CD4-positive, alpha-beta memory T cell (primary cell): Measurements from ENCODE around the gene DPF3. TPM values are rescaled to one million over a fixed set of nuclear protein-coding genes. Genes with fewer than 3 reads are reported as not detected.

Experiments used
- CTCF ChIA-PET: fragments of 350-600 bp; sonication (Branson Sonifier 250); formaldehyde crosslinking; loops from one replicate; lab custom pipeline; 2021; ENCODE audit warnings: inconsistent platforms; ENCODE audit not compliant: partially characterized antibody; lab: Charles Lee
- POLR2A ChIA-PET: fragments of 350-600 bp; sonication (Branson Sonifier 250); formaldehyde crosslinking; loops from one replicate; lab custom pipeline; 2021; ENCODE audit not compliant: partially characterized antibody; lab: Charles Lee
- DNase-seq, 5 donors: peaks; one replicate each; pipeline versions ENCODE4 v3.0.0 to v3.0.0-alpha.2; 2020 to 2022; ENCODE audit warnings: mixed read lengths in 1 of 5
- H3K27ac ChIP-seq: one replicate; pipeline ENCODE4 v1.7.0; 2013; ENCODE audit warnings: low read depth, low read length
- H3K27me3 ChIP-seq: 2 replicates; pipeline ENCODE4 v1.7.0; 2013; ENCODE audit warnings: mild to moderate bottlenecking, low read length, moderate library complexity; ENCODE audit not compliant: insufficient read depth
- H3K36me3 ChIP-seq: 2 replicates; pipeline ENCODE4 v1.7.0; 2013; ENCODE audit warnings: mild to moderate bottlenecking, low read length, moderate library complexity; ENCODE audit not compliant: insufficient read depth
- H3K4me1 ChIP-seq: 2 replicates; pipeline ENCODE4 v1.7.0; 2013; ENCODE audit warnings: mild to moderate bottlenecking, low read length, moderate library complexity; ENCODE audit not compliant: insufficient read depth
- H3K4me3 ChIP-seq, 2 donors: one replicate each; pipeline ENCODE4 v1.7.0; 2013; ENCODE audit warnings: low read length in 2 of 2, mild to moderate bottlenecking in 1 of 2
- H3K9me3 ChIP-seq, 2 donors: one replicate each; pipeline ENCODE4 v1.7.0; 2013; ENCODE audit warnings: low read length in 2 of 2, control low read depth in 1 of 2; ENCODE audit not compliant: control insufficient read depth in 1 of 2
- H3K27ac Mint-ChIP-seq, 7 donors: one replicate each; pipeline ENCODE4 v1.8.0; 2020 to 2021; ENCODE audit warnings: mixed read lengths in 7 of 7, mild to moderate bottlenecking in 6 of 7, inconsistent platforms in 3 of 7, moderate library complexity in 3 of 7
- H3K27me3 Mint-ChIP-seq, 2 donors: one replicate each; pipeline ENCODE4 v1.8.0; 2020 to 2021; ENCODE audit warnings: mixed read lengths in 2 of 2
- H3K36me3 Mint-ChIP-seq, 2 donors: one replicate each; pipeline ENCODE4 v1.8.0; 2020 to 2021; ENCODE audit warnings: mixed read lengths in 2 of 2, inconsistent platforms in 1 of 2, mild to moderate bottlenecking in 1 of 2
- H3K4me1 Mint-ChIP-seq, 4 donors: one replicate each; pipeline ENCODE4 v1.8.0; 2020 to 2021; ENCODE audit warnings: mixed read lengths in 4 of 4, mild to moderate bottlenecking in 1 of 4
- H3K4me3 Mint-ChIP-seq, 8 donors: one replicate each; pipeline ENCODE4 v1.8.0; 2020 to 2021; ENCODE audit warnings: mixed read lengths in 8 of 8, mild to moderate bottlenecking in 7 of 8, moderate library complexity in 6 of 8, inconsistent platforms in 3 of 8
- H3K9me3 Mint-ChIP-seq, 8 donors: one replicate each; pipeline ENCODE4 v1.8.0; 2020 to 2021; ENCODE audit warnings: mixed read lengths in 8 of 8, mild to moderate bottlenecking in 5 of 8, inconsistent platforms in 3 of 8, moderate library complexity in 1 of 8
- intact Hi-C: fragments of 100-400 bp; cut with micrococcal nuclease; formaldehyde crosslinking; loops from one replicate; pipeline ENCODE4 v1.15.1; 2023
- polyA plus RNA-seq, 2 donors: library from polyadenylated mRNA; unstranded; fragments of 300-500 nt; fragmentation: Illumina TruSeq; gene quantifications; one replicate each; pipeline ENCODE4 v1.2.3, GENCODE V29; 2021
- total RNA-seq, 2 experiments: library from RNA; stranded (reverse); gene quantifications; one replicate each; pipeline ENCODE4 v1.2.3, GENCODE V29; 2021

DPF3 gene
- total and polyA plus RNA-seq, 4 experiments from 2014 or later: 0.25 to 0.35 TPM; not detected in 2

GRCh38 chr14:72883109-72883508 is 10.8 kb downstream of the DPF3 start:
- no peak overlapping the region for H3K27ac Mint-ChIP-seq
- DNase-seq: no peak
- H3K4me1 ChIP-seq: no peaks in the 10 kb centered on the region
- H3K27ac ChIP-seq: no peak overlapping the region
- intact Hi-C loops: no loop called here
- H3K27me3 ChIP-seq: no peaks in the 10 kb centered on the region
- H3K4me3 ChIP-seq: no peak overlapping the region
- CTCF ChIA-PET: no interaction called here
- POLR2A ChIA-PET: no interaction called here
- H3K4me3 Mint-ChIP-seq: no peak overlapping the region
- H3K36me3 ChIP-seq: no peaks in the 10 kb centered on the region
- H3K9me3 Mint-ChIP-seq: peaks cover 0 to 4% (median 0%) of the 10 kb centered on the region in 8 donors
- H3K9me3 ChIP-seq: no peaks in the 10 kb centered on the region
- peaks cover 0 to 4% (median under 1%) of the 10 kb centered on the region in 4 donors for H3K4me1 Mint-ChIP-seq
- peaks cover 0 to 3% of the 10 kb centered on the region in 2 donors for H3K27me3 Mint-ChIP-seq
- H3K36me3 Mint-ChIP-seq: no peaks in the 10 kb centered on the region

- H3K4me1 ChIP-seq: no peaks in the 10 kb centered on the region
- H3K4me1 Mint-ChIP-seq: peaks cover 0 to 4% (median under 1%) of the 10 kb centered on the region in 4 donors
- ChIA-PET POLR2A (no interaction called here), CTCF (interaction anchor here (0.7 kb wide), 1 partner anchor 21 kb away, joined by 4 read pairs; no protein-coding TSS in a partner anchor)
- H3K36me3 Mint-ChIP-seq: no peaks in the 10 kb centered on the region
- no peak overlapping the region for H3K27ac ChIP-seq
- H3K27ac Mint-ChIP-seq: no peak overlapping the region
- H3K4me3 Mint-ChIP-seq: no peak overlapping the region
- intact Hi-C loops: no loop called here
- no peaks in the 10 kb centered on the region for H3K36me3 ChIP-seq
- H3K9me3 Mint-ChIP-seq: peaks cover 0 to 4% (median 0%) of the 10 kb centered on the region in 8 donors
- H3K27me3 Mint-ChIP-seq: peaks cover 0 to 3% of the 10 kb centered on the region in 2 donors
- no peaks in the 10 kb centered on the region for H3K9me3 ChIP-seq
- DNase-seq: no peak
- H3K27me3 ChIP-seq: no peaks in the 10 kb centered on the region
- H3K4me3 ChIP-seq: no peak overlapping the region
Measured at GRCh38 chr14:72882463-72882862, 11.4 kb downstream of the DPF3 start.

GRCh38 chr14:72882047-72882446 is 11.9 kb downstream of the DPF3 start:
- no peaks in the 10 kb centered on the region for H3K36me3 ChIP-seq
- POLR2A ChIA-PET: no interaction called here
- H3K4me1 Mint-ChIP-seq: peaks cover 0 to 4% (median under 1%) of the 10 kb centered on the region in 4 donors
- no peaks in the 10 kb centered on the region for H3K36me3 Mint-ChIP-seq
- CTCF ChIA-PET: interaction anchor here (0.7 kb wide), 1 partner anchor 22 kb away, joined by 4 read pairs; no protein-coding TSS in a partner anchor
- no peaks in the 10 kb centered on the region for H3K4me1 ChIP-seq
- no peak overlapping the region for H3K27ac Mint-ChIP-seq
- no peaks in the 10 kb centered on the region for H3K27me3 ChIP-seq
- DNase-seq: no peak
- no peak overlapping the region for H3K27ac ChIP-seq
- H3K4me3 Mint-ChIP-seq: no peak overlapping the region
- peaks cover 0 to 4% (median 0%) of the 10 kb centered on the region in 8 donors for H3K9me3 Mint-ChIP-seq
- H3K9me3 ChIP-seq: no peaks in the 10 kb centered on the region
- intact Hi-C loops: no loop called here
- no peak overlapping the region for H3K4me3 ChIP-seq
- peaks cover 0 to 3% of the 10 kb centered on the region in 2 donors for H3K27me3 Mint-ChIP-seq

GRCh38 chr14:72881543-72881942 is 12.4 kb downstream of the DPF3 start:
- ChIA-PET POLR2A (no interaction called here), CTCF (interaction anchor here (0.7 kb wide), 1 partner anchor 22 kb away, joined by 4 read pairs; no protein-coding TSS in a partner anchor)
- Histone ChIP-seq H3K36me3 (no peaks in the 10 kb centered on the region), H3K9me3 (no peaks in the 10 kb centered on the region), H3K27ac (no peak overlapping the region), H3K27me3 (no peaks in the 10 kb centered on the region), H3K4me3 (no peak overlapping the region), H3K4me1 (no peaks in the 10 kb centered on the region)
- peaks cover 0 to 4% (median under 1%) of the 10 kb centered on the region in 4 donors for H3K4me1 Mint-ChIP-seq
- intact Hi-C loops: no loop called here
- peaks cover 0 to 3% of the 10 kb centered on the region in 2 donors for H3K27me3 Mint-ChIP-seq
- no peak overlapping the region for H3K4me3 Mint-ChIP-seq
- peak overlapping the region in 1 of 7 donors; percentile 38 for H3K27ac Mint-ChIP-seq
- no peak for DNase-seq
- H3K36me3 Mint-ChIP-seq: no peaks in the 10 kb centered on the region
- peaks cover 0 to 4% (median 0%) of the 10 kb centered on the region in 8 donors for H3K9me3 Mint-ChIP-seq

GRCh38 chr14:72880820-72881219 is 13.1 kb downstream of the DPF3 start:
- H3K4me3 ChIP-seq: no peak overlapping the region
- ChIA-PET POLR2A (no interaction called here), CTCF (no interaction called here)
- intact Hi-C loops: no loop called here
- no peaks in the 10 kb centered on the region for H3K27me3 ChIP-seq
- Mint-ChIP-seq H3K4me1 (peaks cover 0 to 4% (median under 1%) of the 10 kb centered on the region in 4 donors), H3K27me3 (peaks cover 0 to 3% of the 10 kb centered on the region in 2 donors), H3K4me3 (no peak overlapping the region), H3K36me3 (no peaks in the 10 kb centered on the region), H3K27ac (no peak overlapping the region), H3K9me3 (peaks cover 0 to 2% (median 0%) of the 10 kb centered on the region in 8 donors)
- no peaks in the 10 kb centered on the region for H3K4me1 ChIP-seq
- no peaks in the 10 kb centered on the region for H3K36me3 ChIP-seq
- H3K9me3 ChIP-seq: no peaks in the 10 kb centered on the region
- H3K27ac ChIP-seq: no peak overlapping the region
- no peak for DNase-seq

- Mint-ChIP-seq H3K27ac (no peak overlapping the region), H3K27me3 (peaks cover 0 to 3% of the 10 kb centered on the region in 2 donors), H3K9me3 (peaks cover 0 to 2% (median 0%) of the 10 kb centered on the region in 8 donors), H3K36me3 (no peaks in the 10 kb centered on the region), H3K4me1 (peaks cover 0 to 4% (median under 1%) of the 10 kb centered on the region in 4 donors), H3K4me3 (no peak overlapping the region)
- ChIA-PET POLR2A (no interaction called here), CTCF (no interaction called here)
- H3K27me3 ChIP-seq: no peaks in the 10 kb centered on the region
- no peak overlapping the region for H3K4me3 ChIP-seq
- H3K36me3 ChIP-seq: no peaks in the 10 kb centered on the region
- no peaks in the 10 kb centered on the region for H3K9me3 ChIP-seq
- H3K27ac ChIP-seq: no peak overlapping the region
- no peaks in the 10 kb centered on the region for H3K4me1 ChIP-seq
- intact Hi-C loops: no loop called here
- DNase-seq: no peak
Measured at GRCh38 chr14:72880164-72880563, 13.7 kb downstream of the DPF3 start.

- intact Hi-C loops: no loop called here
- H3K27ac Mint-ChIP-seq: no peak overlapping the region
- H3K9me3 ChIP-seq: no peaks in the 10 kb centered on the region
- peaks cover 0 to 2% (median 0%) of the 10 kb centered on the region in 8 donors for H3K9me3 Mint-ChIP-seq
- H3K4me3 Mint-ChIP-seq: no peak overlapping the region
- DNase-seq: no peak
- no peaks in the 10 kb centered on the region for H3K36me3 ChIP-seq
- peaks cover 0 to 4% (median under 1%) of the 10 kb centered on the region in 4 donors for H3K4me1 Mint-ChIP-seq
- ChIA-PET CTCF (no interaction called here), POLR2A (no interaction called here)
- no peak overlapping the region for H3K4me3 ChIP-seq
- peaks cover 0 to 3% of the 10 kb centered on the region in 2 donors for H3K27me3 Mint-ChIP-seq
- no peaks in the 10 kb centered on the region for H3K4me1 ChIP-seq
- H3K27me3 ChIP-seq: no peaks in the 10 kb centered on the region
- H3K36me3 Mint-ChIP-seq: peaks cover 0 to 2% of the 10 kb centered on the region in 2 donors
- no peak overlapping the region for H3K27ac ChIP-seq
Measured at GRCh38 chr14:72879431-72879830, 14.5 kb downstream of the DPF3 start.
